Left kidney (tissue), 2 donors: ENCODE data around the gene NTNG1. TPM values are rescaled to one million over a fixed set of nuclear protein-coding genes. Genes with fewer than 3 reads are reported as not detected.

Experiments used
- DNase-seq: peaks from one replicate; pipeline ENCODE4 v3.0.0-alpha.2; 2013
- polyA plus RNA-seq: library from polyadenylated mRNA; unstranded; fragments of 120-200 nt; gene quantifications from one replicate; pipeline ENCODE4 v1.2.1, GENCODE V29; 2013; ENCODE audit not compliant: insufficient read length

The NTNG1 gene
- polyA plus RNA-seq, 1 donor = 34.3 TPM

DNA sequence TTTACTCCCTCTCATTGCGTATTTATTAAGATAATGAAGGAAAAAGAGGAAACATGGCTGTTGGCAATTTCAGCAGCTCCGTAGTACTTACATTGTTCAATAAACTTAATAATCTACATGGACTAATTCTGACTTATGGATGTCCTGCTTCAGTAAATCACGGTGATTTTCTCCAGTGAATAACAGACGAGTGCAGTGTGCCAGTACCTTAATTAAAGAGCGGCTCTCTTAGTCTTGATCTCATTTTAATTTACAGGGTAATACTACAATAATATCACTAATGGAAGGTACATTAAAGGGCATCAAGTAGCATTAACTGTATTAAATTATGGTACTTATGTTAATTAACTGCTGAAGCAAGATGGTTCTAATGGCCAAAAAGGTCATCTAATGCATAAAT is 187.2 kb downstream of the NTNG1 start:
- no peak for DNase-seq

- no peak for DNase-seq
Observed at GRCh38 chr1:107339775-107340174, 198.9 kb downstream of the NTNG1 start.

DNA sequence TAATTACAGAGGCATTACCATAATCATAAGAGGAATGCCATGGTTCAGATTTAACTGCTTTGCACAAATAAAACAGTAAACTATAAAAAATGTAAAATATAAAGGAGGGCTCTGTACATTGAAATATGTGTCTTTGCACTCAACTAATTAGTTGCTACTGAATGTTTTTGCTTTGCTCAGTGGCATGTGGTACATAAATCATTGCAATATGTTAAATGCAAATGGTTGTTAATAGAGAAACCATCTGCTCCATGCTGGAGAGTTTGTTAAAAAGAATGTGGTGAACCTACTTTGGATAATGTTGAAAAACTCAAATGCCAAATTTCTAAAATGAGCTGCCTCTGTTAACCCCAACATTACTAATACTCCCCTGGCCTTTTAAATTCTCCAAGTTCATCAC is 201.5 kb downstream of the NTNG1 start:
- no peak for DNase-seq

DNA sequence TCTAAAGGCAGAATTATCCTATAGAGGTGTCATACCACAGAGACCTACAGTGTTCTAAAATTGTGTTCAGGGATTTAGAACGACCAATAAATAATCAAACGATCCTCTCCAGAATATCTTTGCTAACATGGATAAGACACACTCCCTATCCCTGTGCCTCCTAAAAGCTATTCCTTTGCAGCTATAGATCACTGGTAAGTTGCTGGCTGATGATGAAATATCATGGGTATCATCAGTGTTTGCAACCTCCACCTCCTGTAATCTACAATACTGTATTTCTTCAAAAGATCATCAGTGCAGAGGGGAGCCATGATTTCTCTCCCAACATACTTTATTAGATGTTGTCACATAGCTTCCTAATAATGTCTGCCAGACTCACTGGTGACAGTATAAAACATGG is 201.9 kb downstream of the NTNG1 start:
- no peak for DNase-seq

- DNase-seq = no peak
Observed at GRCh38 chr1:107343601-107344000, 202.8 kb downstream of the NTNG1 start.

- no peak for DNase-seq
Observed at GRCh38 chr1:107344268-107344760, 203.5 kb downstream of the NTNG1 start.

- no peak for DNase-seq
Observed at GRCh38 chr1:107344836-107345235, 204.0 kb downstream of the NTNG1 start.

DNA sequence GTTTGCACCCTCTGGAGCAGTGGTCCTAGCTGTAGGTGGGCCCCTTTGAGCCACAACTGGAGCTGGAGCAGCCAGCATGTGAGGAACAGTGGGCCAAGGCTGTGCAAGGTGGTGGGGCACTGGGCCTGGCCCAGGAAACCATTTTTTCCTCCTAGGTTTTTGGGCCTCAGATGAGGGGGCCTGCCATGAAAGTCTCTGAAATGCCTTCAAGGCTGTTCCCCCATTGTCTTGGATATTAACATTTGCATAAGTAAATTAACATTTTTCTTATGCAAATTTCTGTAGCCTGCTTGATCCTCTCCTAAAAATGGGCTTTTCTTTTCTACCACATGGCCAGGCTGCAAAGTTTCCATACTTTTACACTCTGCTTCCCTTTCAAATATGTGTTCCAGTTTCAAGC is 212.0 kb downstream of the NTNG1 start:
- DNase-seq = no peak

DNA sequence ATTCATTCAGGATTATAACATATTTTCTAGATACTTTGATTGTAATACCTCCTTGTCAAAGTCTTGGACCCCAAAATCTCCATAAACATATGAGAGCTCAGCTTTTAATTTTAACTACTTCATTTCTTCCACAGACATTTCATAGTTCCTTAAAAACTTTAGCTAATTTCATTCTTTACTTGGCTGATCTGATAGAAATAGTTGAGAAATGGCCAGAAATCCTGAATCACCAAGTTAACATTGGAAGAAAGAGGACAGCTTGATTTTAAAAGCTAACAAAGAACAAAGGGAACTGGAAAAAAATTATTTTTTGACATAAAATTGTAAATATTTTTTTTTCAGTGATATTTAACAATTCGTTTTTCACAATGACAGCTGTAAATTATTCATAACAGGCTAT is 216.5 kb downstream of the NTNG1 start:
- no peak for DNase-seq

DNA sequence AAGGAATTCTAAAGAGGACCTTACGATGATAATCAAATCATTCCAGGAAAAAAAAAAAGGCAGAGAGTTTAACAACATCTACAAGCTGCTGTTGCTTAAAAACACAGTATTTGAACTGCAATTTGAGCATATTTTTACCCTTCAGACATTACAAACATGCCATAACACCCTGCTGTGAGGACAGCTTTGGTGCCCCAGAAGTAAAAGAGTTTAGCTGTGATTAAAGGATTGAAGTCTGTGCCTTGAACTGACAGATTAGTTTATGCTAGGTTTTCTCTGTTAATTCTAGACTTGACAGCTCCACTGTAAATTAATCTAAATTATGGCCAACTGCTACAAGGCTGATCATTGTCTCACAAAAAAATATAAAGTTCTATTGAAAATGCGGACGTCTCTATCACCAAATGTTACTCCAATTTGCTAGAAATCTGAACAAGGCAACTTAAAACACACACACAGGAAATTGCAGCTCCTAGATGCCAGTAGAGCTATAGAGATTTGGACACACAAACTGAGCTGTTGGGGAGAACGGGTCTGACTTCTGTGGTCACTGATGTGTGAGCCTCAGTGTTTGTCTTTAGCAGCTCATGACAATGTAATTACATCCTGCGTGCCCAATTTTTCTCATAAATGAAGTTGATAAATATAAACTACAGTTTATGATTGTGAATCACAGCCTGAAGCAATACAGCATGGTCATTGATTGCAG is 217.9 kb downstream of the NTNG1 start:
- no peak for DNase-seq

GRCh38 chr1:107359472-107360241 is 218.8 kb downstream of the NTNG1 start:
- DNase-seq = no peak

GRCh38 chr1:107362468-107363140 is 221.8 kb downstream of the NTNG1 start:
- no peak for DNase-seq

DNA sequence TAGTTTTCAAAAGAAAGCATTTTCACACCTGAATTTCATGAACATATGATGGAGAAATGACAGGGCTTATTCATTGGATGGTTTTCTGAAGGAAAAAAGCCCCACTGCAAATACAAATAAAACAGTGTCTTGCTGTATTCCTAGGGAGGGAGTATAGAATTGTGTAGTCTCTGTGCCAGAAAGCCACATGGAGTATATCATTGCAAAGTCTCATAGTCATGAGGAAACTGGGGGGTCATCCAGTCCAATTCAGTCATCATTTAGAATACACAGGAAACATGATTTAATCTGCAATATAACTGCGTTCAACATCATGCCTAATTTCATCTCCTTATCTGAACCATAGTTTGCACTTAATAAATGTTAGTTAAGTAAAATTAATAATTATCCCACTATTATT is 222.3 kb downstream of the NTNG1 start:
- DNase-seq = no peak

DNA sequence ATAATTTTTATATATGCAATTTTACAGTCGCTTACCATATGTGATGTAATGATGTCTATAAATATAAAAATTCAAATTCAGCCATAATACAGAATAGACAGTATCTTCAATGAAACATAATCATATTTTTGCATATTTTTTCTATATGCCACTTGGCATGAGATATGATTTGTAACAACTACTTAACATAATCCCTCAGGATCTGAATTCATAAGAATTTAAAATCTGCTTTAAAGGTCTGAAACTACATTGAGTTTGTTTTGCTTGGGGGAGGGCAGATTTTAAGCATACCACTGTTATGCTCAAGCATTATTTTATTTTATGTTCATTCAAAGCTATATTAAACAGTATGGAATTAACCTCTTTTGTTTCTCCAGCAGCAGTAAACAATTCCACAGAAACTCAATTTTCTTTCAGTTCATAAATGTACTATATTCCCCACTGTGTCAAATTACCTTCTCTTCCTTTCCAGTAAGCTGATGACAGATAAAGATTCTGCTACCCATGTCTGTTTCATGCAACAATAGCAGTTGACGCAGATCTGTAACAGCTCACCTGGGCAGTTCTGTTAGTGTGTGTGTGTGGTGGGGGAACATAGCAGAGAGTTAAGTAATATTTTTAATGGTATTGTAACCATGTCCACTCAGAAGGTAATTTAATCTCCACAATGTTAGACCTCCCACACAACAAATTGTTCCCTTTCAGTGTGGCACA is 224.8 kb downstream of the NTNG1 start:
- no peak for DNase-seq

DNA sequence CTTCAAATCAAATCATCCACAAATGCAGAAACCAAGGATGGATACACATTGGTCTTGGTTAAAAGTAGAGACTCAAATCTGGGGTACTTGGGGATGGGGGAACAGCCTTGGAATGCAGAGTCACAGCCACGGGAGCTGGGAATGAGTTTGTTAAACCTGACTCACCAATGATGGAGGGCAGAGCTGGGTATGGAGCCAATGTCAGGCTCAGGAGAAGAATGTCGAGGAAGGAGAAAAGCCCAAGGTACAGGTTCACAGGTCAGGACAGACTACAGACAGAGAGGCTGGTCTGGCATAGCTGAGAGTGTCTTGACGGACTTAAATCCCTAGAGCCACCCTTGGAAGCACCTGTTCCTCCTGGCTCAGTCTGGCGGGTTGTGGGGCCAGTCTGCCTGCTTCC is 237.6 kb downstream of the NTNG1 start:
- DNase-seq = no peak

GRCh38 chr1:107378866-107379265 is 238.0 kb downstream of the NTNG1 start:
- DNase-seq = no peak

DNA sequence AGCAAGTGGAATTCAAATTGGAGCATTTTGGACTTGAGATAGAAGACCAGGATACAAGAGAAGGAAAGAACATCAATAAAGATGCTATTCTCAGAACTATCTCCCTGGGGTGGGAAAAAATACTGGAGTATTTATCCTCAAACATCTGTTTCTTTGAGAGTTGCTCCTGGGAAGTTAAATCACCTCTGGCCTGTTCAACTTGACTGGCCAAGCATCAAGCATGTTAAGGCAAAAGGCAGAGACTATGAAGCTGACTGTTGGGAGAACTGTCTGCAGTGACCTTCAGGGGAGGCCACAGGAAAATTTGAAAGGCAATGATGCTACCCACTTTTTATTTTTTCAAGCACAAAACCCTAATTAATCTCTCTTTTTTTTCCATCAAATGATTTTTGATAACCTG is 239.0 kb downstream of the NTNG1 start:
- no peak for DNase-seq

- no peak for DNase-seq
Observed at GRCh38 chr1:107389410-107390396, 248.9 kb downstream of the NTNG1 start.

- DNase-seq = no peak
Observed at GRCh38 chr1:107394301-107394700, 253.5 kb downstream of the NTNG1 start.

GRCh38 chr1:107401704-107402103 is 260.9 kb downstream of the NTNG1 start:
- no peak for DNase-seq

GRCh38 chr1:107404756-107405155 is 263.9 kb downstream of the NTNG1 start:
- DNase-seq = no peak
